Measurements from ENCODE around the gene NHLRC4. TPM values are rescaled to one million over a fixed set of nuclear protein-coding genes. Genes with fewer than 3 reads are reported as not detected.

Gene NHLRC4
- polyA plus RNA-seq, 2 of the 4 experiments (the other 2 are of a cell fraction), result 0.03 to 0.09 TPM

DNA sequence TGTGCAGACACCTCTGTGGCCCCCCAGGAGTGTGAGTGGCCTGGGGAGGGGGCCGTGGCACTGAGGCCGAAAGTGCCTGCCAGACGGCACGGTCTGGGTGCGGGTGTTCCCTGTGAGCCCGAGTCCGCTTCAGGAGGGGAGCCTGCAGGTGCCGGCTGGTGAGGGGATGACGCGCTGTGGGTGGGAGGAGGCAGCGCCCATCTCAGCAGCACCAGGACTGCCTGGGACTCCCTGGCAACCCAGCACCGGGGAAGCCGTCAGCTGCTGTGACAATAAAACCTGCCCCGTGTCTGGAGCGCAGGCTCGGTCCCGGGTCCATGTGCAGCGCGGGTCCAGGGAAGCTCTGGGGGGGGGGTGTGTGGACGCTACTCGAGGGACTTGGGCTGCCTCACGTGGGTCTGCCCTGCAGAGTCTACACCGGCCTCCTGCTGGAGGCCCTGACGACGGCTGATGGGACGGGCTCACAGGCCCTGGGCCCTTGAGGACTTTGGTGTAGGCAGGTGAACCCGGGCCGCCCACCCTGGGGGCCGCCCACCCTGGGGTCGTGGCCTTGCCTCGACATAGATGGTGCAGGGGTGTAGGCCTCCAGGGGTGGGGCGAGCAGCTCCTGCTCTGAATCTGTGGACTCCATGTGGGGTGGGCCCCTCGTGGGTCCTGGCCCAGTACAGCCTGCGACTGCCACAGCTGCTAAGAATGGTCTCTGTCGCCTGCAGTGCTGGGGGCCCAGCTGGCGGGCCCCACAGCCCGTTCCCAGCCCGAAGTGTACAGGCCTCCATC is 17.2 kb downstream of the NHLRC4 start:
- POLR2A ChIA-PET, result no interaction called here
- TF ChIP-seq FOSL2 (IDR thresholded peaks at IDR 0.05) (no peak), FOSL2 (CRISPR knock-in tag; IDR thresholded peaks at IDR 0.05) (no peak), ZC3H11A (IDR thresholded peaks at IDR 0.05) (no peak), NPAS2 (CRISPR knock-in tag; IDR thresholded peaks at IDR 0.05; ENCODE audit: borderline replicate concordance) (no peak), MAFK (IDR thresholded peaks at IDR 0.05; ENCODE audit: partially characterized antibody) (no peak), ZSCAN20 (CRISPR knock-in tag; IDR thresholded peaks at IDR 0.05) (no peak), EHF (CRISPR knock-in tag; IDR thresholded peaks at IDR 0.05) (no peak), NR3C1 (IDR thresholded peaks at IDR 0.05) (no peak), ZNF302 (CRISPR knock-in tag; IDR thresholded peaks at IDR 0.05) (no peak), KDM1A (IDR thresholded peaks at IDR 0.05; ENCODE audit: low read depth) (no peak), NFE2L2 (conservative IDR thresholded peaks at IDR 0.05; ENCODE audit: low read length) (no peak), HOXB5 (CRISPR knock-in tag; IDR thresholded peaks at IDR 0.05) (no peak), HDAC2 (IDR thresholded peaks at IDR 0.05) (no peak), RARB (CRISPR knock-in tag; IDR thresholded peaks at IDR 0.05) (no peak), RFX5 (IDR thresholded peaks at IDR 0.05) (no peak), POLR2A (IDR thresholded peaks at IDR 0.05; ENCODE audit: low read length) (no peak), TFCP2L1 (CRISPR knock-in tag; IDR thresholded peaks at IDR 0.05) (no peak)
- TF ChIP-seq, protein P1, sequence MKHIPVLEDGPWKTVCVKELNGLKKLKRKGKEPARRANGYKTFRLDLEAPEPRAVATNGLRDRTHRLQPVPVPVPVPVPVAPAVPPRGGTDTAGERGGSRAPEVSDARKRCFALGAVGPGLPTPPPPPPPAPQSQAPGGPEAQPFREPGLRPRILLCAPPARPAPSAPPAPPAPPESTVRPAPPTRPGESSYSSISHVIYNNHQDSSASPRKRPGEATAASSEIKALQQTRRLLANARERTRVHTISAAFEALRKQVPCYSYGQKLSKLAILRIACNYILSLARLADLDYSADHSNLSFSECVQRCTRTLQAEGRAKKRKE (CRISPR knock-in tag; IDR thresholded peaks at IDR 0.05; ENCODE audit: low read depth), result no peak
- TF ChIP-seq, protein P2, sequence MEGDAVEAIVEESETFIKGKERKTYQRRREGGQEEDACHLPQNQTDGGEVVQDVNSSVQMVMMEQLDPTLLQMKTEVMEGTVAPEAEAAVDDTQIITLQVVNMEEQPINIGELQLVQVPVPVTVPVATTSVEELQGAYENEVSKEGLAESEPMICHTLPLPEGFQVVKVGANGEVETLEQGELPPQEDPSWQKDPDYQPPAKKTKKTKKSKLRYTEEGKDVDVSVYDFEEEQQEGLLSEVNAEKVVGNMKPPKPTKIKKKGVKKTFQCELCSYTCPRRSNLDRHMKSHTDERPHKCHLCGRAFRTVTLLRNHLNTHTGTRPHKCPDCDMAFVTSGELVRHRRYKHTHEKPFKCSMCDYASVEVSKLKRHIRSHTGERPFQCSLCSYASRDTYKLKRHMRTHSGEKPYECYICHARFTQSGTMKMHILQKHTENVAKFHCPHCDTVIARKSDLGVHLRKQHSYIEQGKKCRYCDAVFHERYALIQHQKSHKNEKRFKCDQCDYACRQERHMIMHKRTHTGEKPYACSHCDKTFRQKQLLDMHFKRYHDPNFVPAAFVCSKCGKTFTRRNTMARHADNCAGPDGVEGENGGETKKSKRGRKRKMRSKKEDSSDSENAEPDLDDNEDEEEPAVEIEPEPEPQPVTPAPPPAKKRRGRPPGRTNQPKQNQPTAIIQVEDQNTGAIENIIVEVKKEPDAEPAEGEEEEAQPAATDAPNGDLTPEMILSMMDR (IDR thresholded peaks at IDR 0.05), result no peak
- TF ChIP-seq, protein P3, sequence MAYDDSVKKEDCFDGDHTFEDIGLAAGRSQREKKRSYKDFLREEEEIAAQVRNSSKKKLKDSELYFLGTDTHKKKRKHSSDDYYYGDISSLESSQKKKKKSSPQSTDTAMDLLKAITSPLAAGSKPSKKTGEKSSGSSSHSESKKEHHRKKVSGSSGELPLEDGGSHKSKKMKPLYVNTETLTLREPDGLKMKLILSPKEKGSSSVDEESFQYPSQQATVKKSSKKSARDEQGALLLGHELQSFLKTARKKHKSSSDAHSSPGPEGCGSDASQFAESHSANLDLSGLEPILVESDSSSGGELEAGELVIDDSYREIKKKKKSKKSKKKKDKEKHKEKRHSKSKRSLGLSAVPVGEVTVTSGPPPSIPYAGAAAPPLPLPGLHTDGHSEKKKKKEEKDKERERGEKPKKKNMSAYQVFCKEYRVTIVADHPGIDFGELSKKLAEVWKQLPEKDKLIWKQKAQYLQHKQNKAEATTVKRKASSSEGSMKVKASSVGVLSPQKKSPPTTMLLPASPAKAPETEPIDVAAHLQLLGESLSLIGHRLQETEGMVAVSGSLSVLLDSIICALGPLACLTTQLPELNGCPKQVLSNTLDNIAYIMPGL (CRISPR knock-in tag; IDR thresholded peaks at IDR 0.05; ENCODE audit: borderline replicate concordance), result no peak
- FAIRE-seq, result no peak
- no peak overlapping the region for H3K4me2 ChIP-seq
- H3K27ac ChIP-seq, result no peak overlapping the region
- H3K9me3 ChIP-seq, result no peaks in the 10 kb centered on the region
- WGBS (ENCODE audit: missing lambda C conversion rate), result 86% methylated on average over 18 of the region's 38 CpGs
- peak in 1 of 2 experiments; percentile 4; a peak in 1 of 6 replicates for ATAC-seq
- H3K4me3 ChIP-seq, result no peak overlapping the region
- peak in 1 of 2 experiments; percentile 47 for DNase-seq (ENCODE audit: low read depth in 1 of 2, low spot score in 1 of 2)
- peaks cover 22% of the 10 kb centered on the region for H3K4me1 ChIP-seq
- CTCF ChIA-PET, result interaction anchor here (0.6 to 7.1 kb wide), 4 partner anchors 11 to 78 kb away, joined by 3 to 105 read pairs (median 8); partner anchors contain the start of gene RHOT2

GRCh38 chr16:585351-585750 is 18.5 kb downstream of the NHLRC4 start:
- ChIA-PET CTCF (interaction anchor here (0.6 to 2.5 kb wide), 4 partner anchors 9 to 199 kb away, joined by 3 to 12 read pairs (median 6); no protein-coding TSS in a partner anchor), POLR2A (no interaction called here)
- 15% methylated on average over 6 of the region's 10 CpGs for WGBS (ENCODE audit: missing lambda C conversion rate)
- H3K4me1 ChIP-seq, result peaks cover 21% of the 10 kb centered on the region
- peak in 1 of 2 experiments; percentile 55 for DNase-seq (ENCODE audit: low read depth in 1 of 2, low spot score in 1 of 2)
- TF ChIP-seq CEBPB (IDR thresholded peaks at IDR 0.05), result no peak
- TF ChIP-seq, protein P4, sequence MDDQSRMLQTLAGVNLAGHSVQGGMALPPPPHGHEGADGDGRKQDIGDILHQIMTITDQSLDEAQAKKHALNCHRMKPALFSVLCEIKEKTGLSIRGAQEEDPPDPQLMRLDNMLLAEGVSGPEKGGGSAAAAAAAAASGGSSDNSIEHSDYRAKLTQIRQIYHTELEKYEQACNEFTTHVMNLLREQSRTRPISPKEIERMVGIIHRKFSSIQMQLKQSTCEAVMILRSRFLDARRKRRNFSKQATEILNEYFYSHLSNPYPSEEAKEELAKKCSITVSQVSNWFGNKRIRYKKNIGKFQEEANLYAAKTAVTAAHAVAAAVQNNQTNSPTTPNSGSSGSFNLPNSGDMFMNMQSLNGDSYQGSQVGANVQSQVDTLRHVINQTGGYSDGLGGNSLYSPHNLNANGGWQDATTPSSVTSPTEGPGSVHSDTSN (IDR thresholded peaks at IDR 0.05), result peak; percentile 15; the same call in 1 of the 2 replicates
- 0 out of 2 replicates have a peak, but pooled peaks have one; percentile 62 for TF ChIP-seq FOSB (CRISPR knock-in tag; IDR thresholded peaks at IDR 0.05)
- TF ChIP-seq TP53 (CRISPR knock-in tag; IDR thresholded peaks at IDR 0.05), result peak; percentile 64; the same call in 1 of the 2 replicates
- no peak overlapping the region for H3K4me2 ChIP-seq
- no peak overlapping the region for H3K27ac ChIP-seq
- H3K4me3 ChIP-seq, result no peak overlapping the region
- ATAC-seq, result peak; percentile 1; a peak in 1 of 6 replicates
- no peak for FAIRE-seq
- no peaks in the 10 kb centered on the region for H3K9me3 ChIP-seq
